RCC 7860 (cell line): ENCODE measurements around the gene TPD52L1.
"Not testable (repeated sequence)": the region's sequence is repeated elsewhere in the genome, so short reads cannot be mapped to it uniquely, and the experiment has no call there.

Source experiments
- DNase-seq: peaks from one replicate; pipeline ENCODE4 v3.0.0-alpha.2; 2015; ENCODE audit warnings: low spot score
- FAIRE-seq: peaks from 2 replicates; lab custom pipeline; 2012; peaks lifted over from hg19 to GRCh38; lab: Jason Lieb, UNC

TPD52L1 gene

DNA sequence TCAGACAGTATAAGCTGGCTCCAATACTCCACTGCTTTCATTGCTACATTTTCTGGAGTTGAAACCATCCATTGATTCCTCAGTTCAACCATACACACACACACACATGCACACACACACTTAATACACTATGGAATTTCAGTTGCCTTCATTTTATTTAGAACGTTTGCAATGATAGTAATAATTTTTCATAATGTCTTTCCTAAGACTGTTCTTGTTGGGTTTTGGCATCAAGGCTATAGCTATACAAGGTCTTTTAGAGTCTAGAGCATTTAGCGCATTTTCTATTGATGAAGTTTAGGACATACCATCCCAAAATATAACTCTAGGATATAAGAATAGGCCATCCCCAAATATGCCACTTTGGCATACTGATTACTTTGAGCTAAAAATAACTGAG, 15.5 kb upstream of the TPD52L1 start:
- no peak for DNase-seq
- no peak for FAIRE-seq

- FAIRE-seq: no peak
- DNase-seq: no peak
Measured at GRCh38 chr6:125140808-125141207, 12.8 kb upstream of the TPD52L1 start.

GRCh38 chr6:125142618-125143017, 11.0 kb upstream of the TPD52L1 start:
- DNase-seq (no peak), FAIRE-seq (no peak)

DNA sequence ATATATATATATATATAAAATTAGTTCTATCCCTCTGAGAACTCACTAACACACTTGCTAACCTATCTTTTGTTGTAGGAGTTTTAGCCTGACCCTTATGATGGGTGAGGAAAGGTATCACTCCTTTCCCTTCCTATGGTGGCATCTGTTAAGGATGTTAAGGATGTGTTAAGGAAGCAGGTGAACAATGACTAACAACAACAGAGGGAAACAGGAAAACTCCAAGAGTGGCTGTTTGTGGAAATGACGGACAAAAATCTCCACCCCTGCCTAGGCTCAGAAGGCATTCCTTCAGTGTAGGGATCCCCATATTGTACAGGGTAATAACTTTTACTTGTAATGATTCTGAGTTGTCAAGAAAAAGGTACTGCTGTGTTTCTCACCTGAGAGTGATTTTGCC, 8.8 kb upstream of the TPD52L1 start:
- no peak for FAIRE-seq
- DNase-seq: no peak

DNA sequence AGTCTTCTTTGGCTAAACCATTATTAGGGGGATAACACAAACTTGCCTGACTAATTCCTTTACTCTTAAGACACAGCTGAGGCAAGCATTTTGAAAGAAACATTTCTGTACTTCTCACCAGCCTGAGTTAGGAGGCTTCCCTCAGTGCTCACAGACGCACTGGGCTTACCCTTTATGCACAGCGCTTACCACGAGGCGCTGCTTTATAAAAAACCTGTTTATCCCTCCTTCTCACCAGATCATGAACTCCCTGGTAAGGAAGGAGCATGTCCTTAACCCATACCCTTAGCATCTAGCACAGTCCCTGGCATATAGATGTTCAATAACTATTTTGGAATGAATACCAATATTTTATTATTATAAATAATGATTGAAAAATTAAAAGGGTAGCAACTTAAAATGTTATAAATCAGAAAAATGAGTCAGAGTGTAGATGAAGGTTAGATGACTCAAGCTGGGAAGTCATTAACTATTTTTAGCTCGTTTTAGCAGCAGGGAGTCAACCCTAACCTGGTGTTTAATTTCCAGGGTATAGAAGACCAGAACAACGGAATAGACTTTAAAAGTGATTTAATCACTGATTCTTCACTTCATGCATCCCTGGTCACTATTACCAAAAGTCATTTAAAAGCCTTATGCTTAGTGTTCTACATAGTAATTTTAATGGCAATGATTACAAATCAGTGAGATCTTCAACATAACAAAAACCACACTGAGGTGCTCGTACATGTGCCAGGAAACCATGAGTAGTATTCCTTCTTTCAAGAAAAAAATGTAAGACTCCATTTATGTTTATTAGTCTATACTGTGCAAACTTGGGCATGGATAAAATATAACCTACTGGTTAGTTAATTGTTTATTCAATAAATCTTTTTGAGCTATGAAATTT, 4.1 kb upstream of the TPD52L1 start:
- peak; percentile 37 for DNase-seq
- FAIRE-seq: peak; percentile 84

DNA sequence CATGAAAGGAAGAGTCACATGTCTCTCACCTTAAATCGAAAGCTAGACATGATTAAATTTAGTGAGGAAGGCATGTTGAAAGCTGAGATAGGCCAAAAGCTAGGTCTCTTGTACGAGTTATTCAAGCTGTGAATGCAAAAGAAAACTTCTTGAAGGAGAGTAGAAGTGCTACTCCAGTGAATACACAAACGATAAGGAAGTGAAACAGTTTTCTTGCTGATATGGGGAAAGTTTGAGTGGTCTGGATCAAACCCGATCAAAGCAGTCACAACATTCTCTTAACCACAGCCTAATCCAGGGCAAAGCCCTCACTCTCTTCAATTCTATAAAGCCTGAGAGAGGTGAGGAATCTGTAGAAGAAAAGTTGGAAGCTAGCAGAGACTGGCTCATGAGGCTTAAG, 1.9 kb upstream of the TPD52L1 start:
- DNase-seq (no peak), FAIRE-seq (no peak)

DNA sequence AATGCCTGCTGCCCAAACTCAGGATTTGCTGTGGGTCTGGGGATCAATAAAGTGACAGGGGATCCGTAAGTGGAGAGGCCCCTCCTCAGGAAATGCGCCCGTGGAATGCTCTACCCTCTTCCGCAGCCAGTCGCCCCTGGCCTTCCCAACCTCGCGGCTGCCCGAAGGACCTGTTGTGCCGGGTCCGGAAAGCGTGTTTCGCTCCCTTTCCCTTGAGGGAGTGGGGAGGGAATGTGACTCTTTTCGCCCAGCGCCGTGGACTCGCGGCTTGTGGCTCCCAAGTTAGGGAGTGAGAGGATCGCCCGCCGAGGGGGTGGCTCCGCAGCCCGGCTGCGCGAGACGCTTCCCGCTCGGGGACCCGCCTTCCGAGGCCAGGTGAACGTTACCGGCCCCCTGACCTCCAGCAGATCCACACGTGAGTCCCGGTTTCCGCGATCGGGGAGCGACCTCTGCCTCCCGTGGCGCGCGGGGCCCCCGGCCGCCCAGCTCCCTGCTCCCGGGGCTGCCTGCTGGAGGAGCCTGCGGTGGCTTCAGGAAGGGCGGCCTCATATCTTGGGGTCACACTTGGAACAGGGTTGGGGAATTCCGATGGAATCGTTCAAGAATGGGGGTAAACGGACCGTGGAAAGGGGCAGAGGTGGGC, 666 bp downstream of the TPD52L1 start:
- FAIRE-seq (no peak), DNase-seq (no peak)

DNA sequence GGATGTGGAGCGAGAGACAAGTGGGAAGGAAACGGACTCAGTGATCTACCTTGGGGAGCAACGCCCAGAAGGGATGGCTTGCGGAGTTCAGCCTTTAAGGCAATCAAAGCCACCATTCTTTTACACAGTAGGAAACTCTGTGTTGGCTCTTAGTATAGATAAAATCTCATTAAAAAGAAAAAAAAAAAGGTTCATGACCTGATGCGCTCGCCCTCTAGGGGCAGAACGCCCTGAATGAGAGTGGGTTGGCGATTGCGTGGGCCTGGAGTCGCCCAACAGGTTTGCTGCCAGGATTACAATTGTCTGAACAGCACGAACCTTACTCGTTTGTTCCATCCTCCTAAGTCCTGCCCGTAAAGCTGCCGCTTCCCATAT, 1.2 kb downstream of the TPD52L1 start:
- DNase-seq: peak; percentile 15
- FAIRE-seq: no peak

DNA sequence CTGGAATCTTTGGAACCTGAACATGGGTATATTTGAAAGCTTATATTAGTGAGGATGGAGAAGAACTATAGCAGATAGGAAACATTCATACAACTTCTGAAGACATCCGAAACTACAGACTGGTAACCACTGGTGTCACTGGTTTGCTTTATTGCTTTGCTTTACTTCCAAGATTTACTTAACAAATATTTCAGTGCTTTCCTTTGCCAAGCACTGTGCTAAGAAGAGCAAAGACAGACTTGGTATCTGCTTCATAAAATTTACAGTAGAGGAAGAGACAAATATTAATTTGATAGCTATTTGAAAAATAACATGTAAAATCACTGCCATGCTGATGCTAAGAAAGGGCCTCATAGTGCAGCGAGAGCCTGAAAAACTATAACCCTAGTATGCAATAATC, 1.8 kb downstream of the TPD52L1 start:
- no peak for FAIRE-seq
- DNase-seq: no peak

DNA sequence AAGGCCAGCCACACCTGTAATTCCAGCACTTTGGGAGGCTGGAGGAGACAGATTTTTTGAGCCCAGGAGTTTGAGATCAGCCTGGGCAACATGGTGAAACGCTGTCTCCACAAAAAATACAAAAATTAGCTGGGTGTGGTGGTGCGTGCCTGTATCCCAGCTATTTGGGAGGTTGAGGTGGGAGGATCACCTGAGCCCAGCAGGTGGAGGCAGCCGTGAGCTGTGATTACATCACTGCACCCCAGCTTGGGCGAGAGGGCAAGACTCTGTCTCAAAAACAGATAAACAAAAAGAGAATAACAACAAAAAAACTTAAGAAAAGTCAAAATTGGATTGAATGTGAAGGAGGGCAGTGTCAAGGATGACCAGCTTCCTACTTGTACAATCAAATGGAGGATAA, 2.9 kb downstream of the TPD52L1 start:
- DNase-seq (no peak), FAIRE-seq (no peak)

- FAIRE-seq: no peak
- no peak for DNase-seq
Measured at GRCh38 chr6:125157280-125157679, 3.7 kb downstream of the TPD52L1 start.

DNA sequence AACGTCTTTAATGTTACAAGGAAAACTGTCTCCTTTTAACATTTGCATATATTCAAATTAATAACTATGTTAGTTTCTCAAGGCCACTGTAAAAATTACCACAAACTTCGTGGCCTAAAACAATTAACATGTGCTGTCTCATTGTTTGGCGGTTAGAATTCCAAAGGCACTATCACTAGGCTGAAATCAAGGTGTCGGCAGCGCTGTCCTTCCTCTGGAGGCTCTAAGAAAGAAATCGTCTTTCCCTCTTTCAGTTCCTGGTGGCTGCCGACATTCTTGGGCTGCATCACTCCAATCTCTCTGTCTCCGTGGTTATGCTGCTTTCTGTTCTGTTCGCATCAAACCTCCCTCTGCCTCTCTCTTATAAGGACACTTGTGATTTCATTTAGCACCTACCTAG, 4.2 kb downstream of the TPD52L1 start:
- FAIRE-seq: no peak
- DNase-seq: no peak

GRCh38 chr6:125163339-125163738, 9.8 kb downstream of the TPD52L1 start:
- not testable (repeated sequence) for DNase-seq, FAIRE-seq

GRCh38 chr6:125163811-125164210, 10.2 kb downstream of the TPD52L1 start:
- DNase-seq (no peak), FAIRE-seq (no peak)

- DNase-seq (no peak), FAIRE-seq (no peak)
Measured at GRCh38 chr6:125164696-125165095, 11.1 kb downstream of the TPD52L1 start.

DNA sequence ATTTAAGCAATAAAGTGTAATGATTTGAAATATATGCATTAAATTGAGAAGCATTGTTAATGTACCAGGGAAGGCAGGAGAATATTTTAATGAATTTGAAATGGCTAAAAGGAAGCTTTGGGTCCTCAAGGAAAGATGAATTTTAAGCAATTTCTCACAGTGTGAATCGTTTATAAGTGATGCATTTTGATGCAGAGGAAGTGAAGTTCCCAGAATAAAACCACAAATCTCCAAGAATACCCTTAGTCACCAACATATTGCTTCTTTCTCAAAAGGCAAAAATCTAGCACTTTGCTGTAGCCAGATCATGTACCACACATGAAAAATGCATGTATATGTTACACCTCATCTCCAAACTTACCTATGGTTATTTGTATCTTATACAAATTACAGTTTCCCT, 11.7 kb downstream of the TPD52L1 start:
- peak; percentile 75 for FAIRE-seq
- no peak for DNase-seq

DNA sequence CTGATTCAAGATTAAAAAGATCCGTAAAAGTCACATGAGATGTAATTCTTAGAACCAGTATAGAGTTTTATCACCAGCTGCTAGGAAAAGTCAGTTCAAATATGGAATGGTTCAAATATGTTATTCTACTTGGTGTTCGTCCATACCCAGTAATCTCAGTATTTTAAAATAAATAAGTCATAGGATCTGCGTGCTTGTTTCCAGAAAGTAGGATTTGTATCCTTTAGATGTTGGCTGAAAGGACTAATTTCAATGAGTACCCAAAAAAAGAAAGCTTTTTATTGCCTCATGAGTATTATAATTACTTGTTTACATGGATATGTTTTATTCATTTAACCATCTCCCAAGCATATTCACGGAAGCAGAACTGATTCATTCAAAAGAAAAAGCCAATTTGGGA, 12.2 kb downstream of the TPD52L1 start:
- DNase-seq (no peak), FAIRE-seq (no peak)

DNA sequence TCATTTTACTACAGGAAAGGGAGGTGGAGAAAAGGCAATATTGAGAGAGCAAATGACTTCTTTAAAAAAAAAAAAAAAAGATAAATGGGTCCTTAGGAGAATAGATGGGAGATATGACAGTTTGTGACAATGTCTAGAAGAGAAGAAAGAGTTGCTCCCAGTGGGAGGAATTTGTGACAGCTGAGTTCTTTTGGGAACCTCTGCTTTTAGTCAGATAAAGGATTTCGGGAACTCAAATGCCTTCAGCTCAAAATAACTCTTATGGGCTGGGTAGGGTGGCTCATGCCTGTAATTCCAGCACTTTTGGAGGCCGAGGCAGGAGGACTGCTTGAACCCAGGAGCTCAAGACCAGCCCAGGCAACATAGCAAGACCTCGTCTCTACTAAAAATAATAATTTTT, 13.1 kb downstream of the TPD52L1 start:
- FAIRE-seq: no peak
- no peak for DNase-seq

DNA sequence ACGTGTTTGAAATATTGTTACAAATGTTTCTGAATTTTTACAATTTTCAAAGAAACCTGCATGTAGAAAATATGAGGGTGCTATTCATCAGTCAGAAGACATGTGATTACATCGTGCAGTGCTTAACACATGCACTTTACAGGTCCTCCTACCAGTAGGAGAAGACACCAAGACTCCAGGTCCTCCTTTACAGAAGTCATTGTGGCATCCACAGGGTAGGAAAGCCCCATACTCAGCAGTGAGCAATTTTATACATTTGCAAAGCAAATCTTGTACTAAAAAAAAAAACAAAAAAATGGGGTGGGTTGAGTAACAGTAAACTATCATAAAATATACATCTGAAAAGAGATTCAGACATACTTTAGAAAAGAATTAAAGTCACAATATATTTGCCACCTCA, 14.0 kb downstream of the TPD52L1 start:
- FAIRE-seq (no peak), DNase-seq (no peak)

- DNase-seq: no peak
- no peak for FAIRE-seq
Measured at GRCh38 chr6:125169058-125169457, 15.5 kb downstream of the TPD52L1 start.

- FAIRE-seq (no peak), DNase-seq (no peak)
Measured at GRCh38 chr6:125169522-125169921, 15.9 kb downstream of the TPD52L1 start.

DNA sequence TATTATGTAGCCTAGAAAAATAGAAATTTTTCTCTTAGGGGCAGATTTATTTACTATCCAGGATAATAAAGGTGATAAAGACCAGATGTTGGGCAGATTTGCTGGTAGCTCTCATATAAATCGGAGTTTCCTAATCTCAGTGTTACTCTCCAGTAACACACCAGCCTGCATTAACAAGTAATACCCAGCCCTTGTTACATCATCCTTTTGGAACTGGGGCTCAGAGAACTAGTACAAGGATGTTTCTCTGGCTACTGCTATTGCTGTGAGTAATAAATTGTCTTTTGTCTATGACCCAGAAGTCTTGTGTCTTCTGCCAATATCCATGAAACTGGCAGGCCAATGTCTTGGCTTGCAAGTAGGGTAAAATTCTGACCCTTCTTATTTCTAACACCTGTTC, 16.8 kb downstream of the TPD52L1 start:
- no peak for FAIRE-seq
- no peak for DNase-seq
